Sciatic nerve (tissue), 2 donors: ENCODE data around the gene CNTNAP3. TPM values are rescaled to one million over a fixed set of nuclear protein-coding genes. Genes with fewer than 3 reads are reported as not detected.
"Not testable (repeated sequence)": the region's sequence is repeated elsewhere in the genome, so short reads cannot be mapped to it uniquely, and the experiment has no call there.

Experiments
- ATAC-seq: fragments of 200-7000 bp; cut with Tn5 transposase; one replicate; pipeline ENCODE4 v1.9.1; 2020; ENCODE audit warnings: mild to moderate bottlenecking, moderate library complexity
- DNase-seq: peaks from one replicate; pipeline ENCODE4 v3.0.0-alpha.2; 2020; ENCODE audit warnings: low spot score
- intact Hi-C: fragments of 100-400 bp; cut with DNase I; formaldehyde crosslinking; loops from one replicate; pipeline ENCODE4 v1.14.2; 2022
- total RNA-seq: library from RNA; stranded (reverse); fragmentation: NEBNext Ultra II Directional; extraction: Animal tissue kit (Norgen Biotek cat#: 25700); gene quantifications from one replicate; pipeline ENCODE4 v1.2.1, GENCODE V29; 2021
- donor health status: DM: no; HTN: no; CAD: no.
- donor health status: DM: no; HTN: no; CAD: no.

CNTNAP3 gene
- 10.5 TPM for total RNA-seq

GRCh38 chr9:39287980-39288379 is at the start of gene CNTNAP3:
Gene CNTNAP3, minus strand, starts transcription at chr9:39288167. Its CDS starts 103 bp downstream, at chr9:39288064.
- ATAC-seq, DNase-seq, intact Hi-C loops: not testable (repeated sequence)

- DNase-seq, ATAC-seq, intact Hi-C loops: not testable (repeated sequence)
These were observed 8.0 kb downstream of the CNTNAP3 start for GRCh38 chr9:39279995-39280394.

GRCh38 chr9:39242513-39242912 is 45.5 kb downstream of the CNTNAP3 start:
- ATAC-seq, DNase-seq, intact Hi-C loops: not testable (repeated sequence)

GRCh38 chr9:39232130-39232991 is 55.6 kb downstream of the CNTNAP3 start:
- ATAC-seq, DNase-seq, intact Hi-C loops: not testable (repeated sequence)

GRCh38 chr9:39215976-39216375 is 72.0 kb downstream of the CNTNAP3 start:
- intact Hi-C loops, ATAC-seq: not testable (repeated sequence)

GRCh38 chr9:39209773-39210172 is 78.2 kb downstream of the CNTNAP3 start:
- DNase-seq, intact Hi-C loops: not testable (repeated sequence)

More at GRCh38 chr9:39215976-39216375, 72.0 kb downstream of the CNTNAP3 start:
- not testable (repeated sequence) for DNase-seq

GRCh38 chr9:39206643-39207042 is 81.3 kb downstream of the CNTNAP3 start:
- intact Hi-C loops, DNase-seq, ATAC-seq: not testable (repeated sequence)

More at GRCh38 chr9:39209773-39210172, 78.2 kb downstream of the CNTNAP3 start:
- ATAC-seq = not testable (repeated sequence)

- DNase-seq, intact Hi-C loops, ATAC-seq: not testable (repeated sequence)
These were observed 82.1 kb downstream of the CNTNAP3 start for GRCh38 chr9:39205842-39206241.

GRCh38 chr9:39200412-39200811 is 87.6 kb downstream of the CNTNAP3 start:
- ATAC-seq, DNase-seq, intact Hi-C loops: not testable (repeated sequence)

GRCh38 chr9:39198000-39198709 is 89.8 kb downstream of the CNTNAP3 start:
- ATAC-seq, intact Hi-C loops, DNase-seq: not testable (repeated sequence)

- DNase-seq, intact Hi-C loops, ATAC-seq: not testable (repeated sequence)
These were observed 116.6 kb downstream of the CNTNAP3 start for GRCh38 chr9:39171370-39171769.

- DNase-seq, intact Hi-C loops, ATAC-seq: not testable (repeated sequence)
These were observed 130.3 kb downstream of the CNTNAP3 start for GRCh38 chr9:39157714-39158113.

GRCh38 chr9:39132826-39133552 is 155.0 kb downstream of the CNTNAP3 start:
- intact Hi-C loops, ATAC-seq: not testable (repeated sequence)

GRCh38 chr9:39121401-39121800 is 166.6 kb downstream of the CNTNAP3 start:
- ATAC-seq, intact Hi-C loops, DNase-seq: not testable (repeated sequence)

More at GRCh38 chr9:39132826-39133552, 155.0 kb downstream of the CNTNAP3 start:
- not testable (repeated sequence) for DNase-seq

GRCh38 chr9:39111746-39112145 is 176.2 kb downstream of the CNTNAP3 start:
- DNase-seq, ATAC-seq, intact Hi-C loops: not testable (repeated sequence)

GRCh38 chr9:39108145-39108544 is 179.8 kb downstream of the CNTNAP3 start:
- DNase-seq (no peak), ATAC-seq (no peak)
- intact Hi-C loops = no loop called here

GRCh38 chr9:39097208-39097607 is 190.8 kb downstream of the CNTNAP3 start:
- intact Hi-C loops, DNase-seq, ATAC-seq: not testable (repeated sequence)

GRCh38 chr9:39085311-39085710 is 202.7 kb downstream of the CNTNAP3 start:
- intact Hi-C loops, DNase-seq, ATAC-seq: not testable (repeated sequence)
